GM12891 (cell line): ENCODE results near the gene EXT2.
A peak's percentile ranks its signal among the peaks of the same experiment; 100 is the strongest.

Experiments
- DNase-seq: peaks from one replicate; pipeline ENCODE4 v3.0.0; 2011; ENCODE audit warnings: low spot score; ENCODE audit not compliant: insufficient read length
- FAIRE-seq: peaks from 2 replicates; lab custom pipeline; 2011; peaks lifted over from hg19 to GRCh38; lab: Jason Lieb, UNC
- PAX5 ChIP-seq: IDR thresholded peaks from 2 replicates; pipeline ENCODE4 v1.6.1; 2011; ENCODE audit warnings: low read length, moderate library complexity, mild to moderate bottlenecking; ENCODE audit not compliant: insufficient read depth, severe bottlenecking
- POLR2A ChIP-seq: IDR thresholded peaks from 2 replicates; pipeline ENCODE4 v1.6.1; 2011; ENCODE audit warnings: low read depth, low read length, control low read depth
- POLR2AphosphoS5 ChIP-seq: IDR thresholded peaks from 2 replicates; pipeline ENCODE4 v1.6.1; 2011; ENCODE audit warnings: low read depth, low read length, control low read depth
- POU2F2 ChIP-seq: IDR thresholded peaks from 2 replicates; pipeline ENCODE4 v1.6.1; 2011; ENCODE audit warnings: low read depth, mild to moderate bottlenecking, control low read depth, low read length, moderate library complexity
- SPI1 ChIP-seq: IDR thresholded peaks from 2 replicates; pipeline ENCODE4 v1.6.1; 2011; ENCODE audit warnings: low read depth, low read length, control low read depth
- TAF1 ChIP-seq: IDR thresholded peaks from 2 replicates; pipeline ENCODE4 v1.6.1; 2011; ENCODE audit warnings: low read depth, low read length, control low read depth

EXT2 gene

DNA sequence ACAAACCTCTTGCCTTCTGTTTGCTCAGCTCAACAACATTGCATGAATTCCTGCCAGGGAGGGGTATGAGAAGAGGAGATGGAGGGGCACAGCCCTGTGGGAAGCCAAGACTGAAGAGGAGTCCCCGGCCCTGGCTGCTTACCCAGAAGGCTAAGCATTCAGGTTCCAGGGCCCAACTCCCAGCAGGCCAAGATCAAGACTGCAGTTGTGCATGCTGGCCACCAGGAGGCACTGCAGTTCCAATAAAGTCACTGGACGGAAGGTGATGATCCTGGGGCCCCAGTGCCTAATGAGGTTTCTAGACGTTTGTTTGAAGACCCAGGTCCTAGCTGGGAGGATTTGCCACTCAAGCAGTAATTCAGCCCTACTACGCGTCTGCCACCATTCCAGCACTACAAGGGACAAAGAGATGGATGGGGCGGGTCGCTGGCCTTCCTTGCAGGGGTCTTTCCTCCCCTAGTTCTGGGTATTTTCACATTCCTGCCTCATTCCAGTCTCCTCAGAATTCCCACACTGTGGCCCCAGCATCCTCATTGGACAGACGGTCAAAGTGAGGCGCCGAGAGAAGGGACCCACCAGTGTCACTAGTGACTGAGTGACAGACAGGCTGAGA lies 190.9 kb downstream of the EXT2 start:
- peak; percentile 93 for FAIRE-seq
- DNase-seq = peak; percentile 81
- TF ChIP-seq SPI1 = no peak
- TF ChIP-seq POLR2A = no peak
- TF ChIP-seq POLR2AphosphoS5 = no peak
- TF ChIP-seq POU2F2 = no peak
- no peak for TF ChIP-seq PAX5
- no peak for TF ChIP-seq TAF1

DNA sequence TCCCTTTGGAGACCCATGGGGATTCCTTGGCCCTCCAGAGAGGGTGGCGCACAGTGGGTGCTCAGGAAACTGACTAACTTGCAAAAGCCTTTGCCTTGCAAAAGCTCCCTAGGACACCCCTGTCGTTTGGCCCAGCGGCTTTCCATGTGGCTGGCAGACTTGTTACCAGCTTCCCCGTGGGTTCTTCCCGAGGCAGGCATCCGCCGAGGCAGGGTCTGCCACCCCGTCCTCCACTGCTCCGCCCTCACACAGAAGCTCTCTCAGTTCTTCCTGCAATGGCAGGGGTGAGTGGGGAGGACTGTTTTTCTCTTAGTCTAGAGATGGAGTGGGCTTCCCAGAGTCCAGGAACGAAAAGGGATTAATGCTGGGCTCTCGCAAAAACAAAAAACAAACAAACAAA lies 191.4 kb downstream of the EXT2 start:
- DNase-seq (no peak), FAIRE-seq (no peak)
- TF ChIP-seq PAX5 = no peak
- TF ChIP-seq POLR2A = no peak
- TF ChIP-seq TAF1 = no peak
- no peak for TF ChIP-seq POU2F2
- no peak for TF ChIP-seq POLR2AphosphoS5
- no peak for TF ChIP-seq SPI1

DNA sequence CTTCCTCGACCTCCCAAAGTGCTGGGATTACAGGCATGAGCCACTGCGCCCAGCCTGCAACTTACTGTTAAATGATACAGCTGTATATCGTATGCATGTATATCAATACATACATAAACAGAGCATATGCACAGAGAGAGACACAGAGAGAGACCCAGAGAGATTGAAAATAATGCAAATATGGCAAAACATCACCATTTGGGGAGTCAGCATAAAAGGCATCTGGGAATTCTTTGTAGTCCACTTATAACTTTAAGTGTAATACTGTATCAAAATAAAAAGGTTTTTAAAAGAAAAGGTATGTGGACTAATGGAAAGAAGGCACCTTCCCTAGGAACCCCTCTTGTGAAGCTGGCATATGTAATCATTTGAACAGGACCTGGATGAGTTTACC lies 192.7 kb downstream of the EXT2 start:
- FAIRE-seq = no peak
- DNase-seq = no peak
- no peak for TF ChIP-seq POU2F2
- TF ChIP-seq TAF1 = no peak
- TF ChIP-seq POLR2A = no peak
- TF ChIP-seq POLR2AphosphoS5 = no peak
- no peak for TF ChIP-seq SPI1
- no peak for TF ChIP-seq PAX5

DNA sequence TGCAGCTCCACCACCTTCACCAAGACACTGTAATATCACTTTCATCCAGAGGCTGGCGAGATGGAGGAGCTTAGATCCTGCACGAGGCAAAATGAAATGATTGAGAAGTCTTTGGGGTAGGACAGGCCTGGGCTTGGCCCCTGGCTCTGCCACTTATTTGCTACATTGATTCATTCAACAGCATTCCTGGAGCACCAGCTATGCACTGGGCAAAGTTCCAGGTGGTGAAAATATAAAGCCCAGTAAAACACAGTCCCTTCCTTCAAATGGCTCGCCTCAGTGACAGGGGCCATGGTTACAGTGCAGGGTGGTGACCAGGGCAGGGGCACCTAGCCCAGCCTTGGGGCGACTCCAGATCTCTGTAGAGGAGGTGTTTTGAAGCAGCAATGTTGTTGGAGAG lies 194.7 kb downstream of the EXT2 start:
- no peak for DNase-seq
- TF ChIP-seq POLR2A (no peak), SPI1 (no peak), PAX5 (no peak), TAF1 (no peak), POU2F2 (no peak), POLR2AphosphoS5 (no peak)
- FAIRE-seq = no peak
